Neuronal stem cell (in vitro differentiated cells): ENCODE data around the gene FARP1.
A peak's percentile ranks its signal among the peaks of the same experiment; 100 is the strongest.

Experiments
- DNase-seq: peaks from one replicate; pipeline ENCODE4 v3.0.0-alpha.2; 2013; ENCODE audit warnings: low spot score
- H2AFZ ChIP-seq: one replicate; pipeline ENCODE4 v1.6.1; 2013; ENCODE audit warnings: mild to moderate bottlenecking, low read length, inconsistent platforms
- H2AK5ac ChIP-seq: 2 replicates; pipeline ENCODE4 v1.6.1; 2013; ENCODE audit warnings: low read depth, mild to moderate bottlenecking, inconsistent platforms, low read length, moderate library complexity, mixed read lengths
- H2BK120ac ChIP-seq: 2 replicates; pipeline ENCODE4 v1.6.1; 2013; ENCODE audit warnings: low read depth, mild to moderate bottlenecking, inconsistent platforms, low read length, moderate library complexity, mixed read lengths
- H2BK12ac ChIP-seq: one replicate; pipeline ENCODE4 v1.6.1; 2013; ENCODE audit warnings: low read length, inconsistent platforms
- H2BK15ac ChIP-seq: 2 replicates; pipeline ENCODE4 v1.6.1; 2013; ENCODE audit warnings: mild to moderate bottlenecking, low read length, inconsistent platforms, mixed read lengths
- H2BK5ac ChIP-seq: one replicate; pipeline ENCODE4 v1.6.1; 2013; ENCODE audit warnings: inconsistent platforms, mild to moderate bottlenecking, low read length, moderate library complexity
- H3K14ac ChIP-seq: one replicate; pipeline ENCODE4 v1.6.1; 2013; ENCODE audit warnings: low read length, inconsistent platforms
- H3K18ac ChIP-seq: 2 replicates; pipeline ENCODE4 v1.6.1; 2013; ENCODE audit warnings: low read length, inconsistent platforms
- H3K23ac ChIP-seq: 2 replicates; pipeline ENCODE4 v1.6.1; 2013; ENCODE audit warnings: low read depth, mild to moderate bottlenecking, mixed read lengths, low read length, inconsistent platforms; ENCODE audit not compliant: poor library complexity
- H3K27ac ChIP-seq: replicated peaks from 3 replicates; pipeline ENCODE4 v1.5.1; 2013; ENCODE audit warnings: low read length, inconsistent platforms
- H3K27me3 ChIP-seq, 3 experiments: 2 replicates each; pipeline ENCODE4 v1.6.1; 2013; ENCODE audit warnings: low read length in 3 of 3, mild to moderate bottlenecking in 2 of 3, inconsistent platforms in 1 of 3, low read depth in 1 of 3, mixed read lengths in 1 of 3, moderate library complexity in 1 of 3; ENCODE audit not compliant: control insufficient read depth in 3 of 3, insufficient read depth in 3 of 3
- H3K36me3 ChIP-seq, 2 donors: replicated peaks in 1 of 2; 2 replicates each; pipeline ENCODE4 v1.6.1; 2013; ENCODE audit warnings: low read length in 2 of 2; ENCODE audit not compliant: control insufficient read depth in 2 of 2, insufficient read depth in 2 of 2
- H3K4ac ChIP-seq: 2 replicates; pipeline ENCODE4 v1.6.1; 2013; ENCODE audit warnings: inconsistent platforms, mild to moderate bottlenecking, low read length, moderate library complexity
- H3K4me1 ChIP-seq, 2 donors: 1 replicate in 1 of 2; 2 replicates in 1 of 2; pipeline ENCODE4 v1.6.1; 2013; ENCODE audit warnings: low read length in 2 of 2, low read depth in 1 of 2; ENCODE audit not compliant: control insufficient read depth in 2 of 2, insufficient read depth in 1 of 2
- H3K4me2 ChIP-seq: one replicate; pipeline ENCODE4 v1.6.1; 2013; ENCODE audit warnings: mild to moderate bottlenecking, low read length, inconsistent platforms; ENCODE audit not compliant: insufficient read depth, poor library complexity, severe bottlenecking
- H3K4me3 ChIP-seq, 2 donors: 2 replicates each; pipeline ENCODE4 v1.5.1; 2013; ENCODE audit warnings: low read length in 2 of 2, mild to moderate bottlenecking in 2 of 2, inconsistent platforms in 1 of 2, moderate library complexity in 1 of 2
- H3K79me1 ChIP-seq: one replicate; pipeline ENCODE4 v1.6.1; 2013; ENCODE audit warnings: low read depth, mild to moderate bottlenecking, inconsistent platforms, low read length, moderate library complexity
- H3K9ac ChIP-seq: one replicate; pipeline ENCODE4 v1.6.1; 2013; ENCODE audit warnings: mild to moderate bottlenecking, low read depth, low read length, inconsistent platforms; ENCODE audit not compliant: poor library complexity
- H3K9me3 ChIP-seq, 2 donors: replicated peaks in 1 of 2; 2 replicates each; pipeline versions ENCODE3 to v1.6.1; 2013; ENCODE audit warnings: low read length in 2 of 2, mild to moderate bottlenecking in 2 of 2, inconsistent platforms in 1 of 2, low read depth in 1 of 2, mixed read lengths in 1 of 2, moderate library complexity in 1 of 2; ENCODE audit not compliant: control insufficient read depth in 2 of 2, insufficient read depth in 1 of 2
- H4K8ac ChIP-seq: one replicate; pipeline ENCODE4 v1.6.1; 2013; ENCODE audit warnings: low read depth, mild to moderate bottlenecking, inconsistent platforms, low read length, moderate library complexity
- H4K91ac ChIP-seq: one replicate; pipeline ENCODE4 v1.6.1; 2013; ENCODE audit warnings: low read length, low read depth, mild to moderate bottlenecking, inconsistent platforms; ENCODE audit not compliant: poor library complexity
- WGBS, 2 donors: extraction: QIAGEN DNeasy Blood & Tissue Kit; methylation state at CpG; one replicate each; pipeline ENCODE4 v1.1.7; 2013; ENCODE audit warnings: missing lambda C conversion rate in 2 of 2, mixed read lengths in 1 of 2; ENCODE audit not compliant: insufficient read length in 2 of 2, insufficient replicate concordance in 1 of 2; ENCODE audit errors: extremely low coverage in 2 of 2; 5-methylcytosine and 5-hydroxymethylcytosine counted together

The FARP1 gene

GRCh38 chr13:98224557-98224956, 81.7 kb downstream of the FARP1 start:
- no peak overlapping the region for H4K91ac ChIP-seq
- no peak overlapping the region for H3K23ac ChIP-seq
- H2BK120ac ChIP-seq: no peak overlapping the region
- H3K14ac ChIP-seq: no peak overlapping the region
- DNase-seq: no peak
- H2AFZ ChIP-seq: no peak overlapping the region
- no peak overlapping the region for H2BK5ac ChIP-seq
- no peak overlapping the region for H3K27ac ChIP-seq
- peak overlapping the region; percentile 66 for H3K18ac ChIP-seq
- H3K4me1 ChIP-seq: peaks cover 0 to 3% of the 10 kb centered on the region in 2 donors
- H3K4ac ChIP-seq: no peak overlapping the region
- no peak overlapping the region for H3K4me3 ChIP-seq
- H4K8ac ChIP-seq: no peak overlapping the region
- no peak overlapping the region for H3K4me2 ChIP-seq
- H2BK12ac ChIP-seq: no peak overlapping the region
- no peak overlapping the region for H2BK15ac ChIP-seq
- peaks cover 8 to 26% of the 10 kb centered on the region in 2 donors for H3K36me3 ChIP-seq
- peaks cover 6% of the 10 kb centered on the region for H3K79me1 ChIP-seq
- peaks cover 2 to 30% of the 10 kb centered on the region in 2 donors for H3K9me3 ChIP-seq
- no peak overlapping the region for H3K9ac ChIP-seq
- no peaks in the 10 kb centered on the region for H3K27me3 ChIP-seq
- no peak overlapping the region for H2AK5ac ChIP-seq
- WGBS, 2 donors: no CpG with 5 or more reads among the region's 5 CpGs

GRCh38 chr13:98225036-98225940, 82.4 kb downstream of the FARP1 start:
- no peak overlapping the region for H2BK12ac ChIP-seq
- no peak overlapping the region for H3K4ac ChIP-seq
- H3K27me3 ChIP-seq: no peaks in the 10 kb centered on the region
- no peak overlapping the region for H2BK15ac ChIP-seq
- DNase-seq: no peak
- no peak overlapping the region for H3K9ac ChIP-seq
- H3K27ac ChIP-seq: no peak overlapping the region
- H3K14ac ChIP-seq: no peak overlapping the region
- H2BK5ac ChIP-seq: no peak overlapping the region
- no peak overlapping the region for H4K91ac ChIP-seq
- no peak overlapping the region for H3K23ac ChIP-seq
- H3K4me3 ChIP-seq: no peak overlapping the region
- peaks cover 6% of the 10 kb centered on the region for H3K79me1 ChIP-seq
- peaks cover 0 to 3% of the 10 kb centered on the region in 2 donors for H3K4me1 ChIP-seq
- WGBS, 2 donors: no CpG with 5 or more reads among the region's 20 CpGs
- no peak overlapping the region for H2BK120ac ChIP-seq
- H3K4me2 ChIP-seq: no peak overlapping the region
- no peak overlapping the region for H2AK5ac ChIP-seq
- H4K8ac ChIP-seq: no peak overlapping the region
- no peak overlapping the region for H3K18ac ChIP-seq
- no peak overlapping the region for H2AFZ ChIP-seq
- H3K36me3 ChIP-seq: peaks cover 8 to 26% of the 10 kb centered on the region in 2 donors
- H3K9me3 ChIP-seq: peaks cover 2 to 31% of the 10 kb centered on the region in 2 donors

DNA sequence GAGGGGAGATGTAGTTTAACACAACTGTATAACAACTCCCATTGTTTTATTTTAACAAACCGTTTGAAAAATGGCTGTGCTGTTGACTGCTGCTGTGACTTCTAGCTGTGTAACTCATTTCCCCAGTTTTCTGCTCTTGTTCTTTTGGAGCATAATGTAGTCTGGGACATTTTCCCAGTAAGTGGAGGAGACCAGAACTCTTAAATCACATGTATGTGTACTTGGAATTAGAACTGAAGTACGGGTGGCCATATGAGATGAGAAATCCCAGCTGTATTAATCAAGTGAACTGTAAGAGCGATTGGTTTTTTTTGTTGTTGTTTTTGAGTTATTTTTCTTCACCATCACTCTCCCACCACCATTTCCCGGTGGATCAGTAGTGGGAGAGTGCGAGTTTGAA, 83.6 kb downstream of the FARP1 start:
- Histone ChIP-seq H3K79me1 (peaks cover 6% of the 10 kb centered on the region), H3K9me3 (peaks cover 2 to 38% of the 10 kb centered on the region in 2 donors), H3K36me3 (peaks cover 11 to 32% of the 10 kb centered on the region in 2 donors), H2BK120ac (no peak overlapping the region), H3K27me3 (no peaks in the 10 kb centered on the region), H3K27ac (no peak overlapping the region), H3K4me3 (no peak overlapping the region), H3K23ac (no peak overlapping the region), H3K9ac (no peak overlapping the region), H3K14ac (no peak overlapping the region), H4K8ac (no peak overlapping the region), H3K4me1 (peaks cover 0 to 3% of the 10 kb centered on the region in 2 donors), H3K4me2 (no peak overlapping the region), H3K4ac (no peak overlapping the region), H2AFZ (no peak overlapping the region), H2BK15ac (no peak overlapping the region), H2BK5ac (no peak overlapping the region), H3K18ac (no peak overlapping the region), H4K91ac (no peak overlapping the region), H2AK5ac (no peak overlapping the region), H2BK12ac (no peak overlapping the region)
- no CpG with 5 or more reads among the region's 5 CpGs for WGBS, 2 donors
- DNase-seq: no peak

DNA sequence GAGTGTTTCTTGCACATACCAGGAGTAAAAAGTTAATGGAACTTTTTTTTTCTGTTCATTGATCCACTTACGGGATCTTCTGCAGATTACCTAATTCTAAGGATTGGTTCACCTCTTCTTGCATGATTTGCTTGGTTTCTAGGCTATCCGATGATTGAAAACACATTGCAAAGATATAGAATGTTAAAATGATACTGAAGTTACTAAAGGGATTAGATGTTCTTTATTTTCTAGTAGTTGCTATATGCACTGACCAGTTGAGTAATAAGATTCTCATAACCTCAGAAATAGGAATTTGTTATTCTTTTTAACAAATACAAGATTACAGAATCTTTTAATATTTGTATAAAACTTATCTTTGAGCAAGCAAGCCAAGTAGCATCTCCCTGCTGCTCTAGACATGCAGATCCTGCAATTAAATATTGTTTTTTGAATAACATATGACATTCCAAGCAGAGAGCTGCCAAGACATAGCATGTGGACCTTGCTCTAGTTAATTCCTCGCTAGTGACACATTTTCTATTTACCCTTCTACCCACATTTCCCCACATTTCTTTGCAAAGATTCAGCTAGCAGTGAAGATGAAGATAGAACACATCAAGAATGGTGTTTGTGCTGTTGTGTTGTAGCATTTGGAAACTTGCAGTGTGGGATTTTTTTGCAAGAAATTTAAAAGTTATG, 85.9 kb downstream of the FARP1 start:
- no peak overlapping the region for H4K8ac ChIP-seq
- H2BK5ac ChIP-seq: no peak overlapping the region
- no peak overlapping the region for H4K91ac ChIP-seq
- no peak for DNase-seq
- peaks cover 0 to 3% of the 10 kb centered on the region in 2 donors for H3K4me1 ChIP-seq
- peaks cover 10 to 25% of the 10 kb centered on the region in 2 donors for H3K36me3 ChIP-seq
- H3K27me3 ChIP-seq: no peaks in the 10 kb centered on the region
- H3K79me1 ChIP-seq: peaks cover 5% of the 10 kb centered on the region
- H3K4me2 ChIP-seq: no peak overlapping the region
- H3K4ac ChIP-seq: no peak overlapping the region
- H3K27ac ChIP-seq: no peak overlapping the region
- H2BK15ac ChIP-seq: no peak overlapping the region
- no peak overlapping the region for H3K4me3 ChIP-seq
- no peak overlapping the region for H2BK120ac ChIP-seq
- H2AFZ ChIP-seq: no peak overlapping the region
- no CpG with 5 or more reads among the region's 3 CpGs for WGBS, 2 donors
- H3K9me3 ChIP-seq: peaks cover 2 to 38% of the 10 kb centered on the region in 2 donors
- no peak overlapping the region for H2BK12ac ChIP-seq
- H3K9ac ChIP-seq: no peak overlapping the region
- H3K18ac ChIP-seq: no peak overlapping the region
- H3K14ac ChIP-seq: no peak overlapping the region
- H3K23ac ChIP-seq: no peak overlapping the region
- H2AK5ac ChIP-seq: no peak overlapping the region
